GM12865 (cell line): ENCODE data around the gene ZBTB18.

Source experiments
- DNase-seq: peaks from one replicate; pipeline ENCODE4 v3.0.0; 2010; ENCODE audit warnings: low read depth
- H3K4me3 ChIP-seq: 2 replicates; pipeline ENCODE4 v1.5.1; 2011; ENCODE audit warnings: mild to moderate bottlenecking, low read depth, low read length, control low read depth
- TF ChIP-seq, protein P1 (sequence below): IDR thresholded peaks from 2 replicates; pipeline ENCODE4 v1.5.1; 2011; ENCODE audit warnings: low read length, control low read depth, low read depth, inconsistent platforms; ENCODE audit not compliant: insufficient read depth; ENCODE audit errors: missing control alignments

Gene ZBTB18

GRCh38 chr1:244050835-244051444, at the start of gene ZBTB18:
Gene ZBTB18, plus strand, starts transcription at chr1:244051283. Its CDS starts 149 bp downstream, at chr1:244051432.
- H3K4me3 ChIP-seq: peak within 1 kb of the TSS; percentile 67
- TF ChIP-seq, protein P1, sequence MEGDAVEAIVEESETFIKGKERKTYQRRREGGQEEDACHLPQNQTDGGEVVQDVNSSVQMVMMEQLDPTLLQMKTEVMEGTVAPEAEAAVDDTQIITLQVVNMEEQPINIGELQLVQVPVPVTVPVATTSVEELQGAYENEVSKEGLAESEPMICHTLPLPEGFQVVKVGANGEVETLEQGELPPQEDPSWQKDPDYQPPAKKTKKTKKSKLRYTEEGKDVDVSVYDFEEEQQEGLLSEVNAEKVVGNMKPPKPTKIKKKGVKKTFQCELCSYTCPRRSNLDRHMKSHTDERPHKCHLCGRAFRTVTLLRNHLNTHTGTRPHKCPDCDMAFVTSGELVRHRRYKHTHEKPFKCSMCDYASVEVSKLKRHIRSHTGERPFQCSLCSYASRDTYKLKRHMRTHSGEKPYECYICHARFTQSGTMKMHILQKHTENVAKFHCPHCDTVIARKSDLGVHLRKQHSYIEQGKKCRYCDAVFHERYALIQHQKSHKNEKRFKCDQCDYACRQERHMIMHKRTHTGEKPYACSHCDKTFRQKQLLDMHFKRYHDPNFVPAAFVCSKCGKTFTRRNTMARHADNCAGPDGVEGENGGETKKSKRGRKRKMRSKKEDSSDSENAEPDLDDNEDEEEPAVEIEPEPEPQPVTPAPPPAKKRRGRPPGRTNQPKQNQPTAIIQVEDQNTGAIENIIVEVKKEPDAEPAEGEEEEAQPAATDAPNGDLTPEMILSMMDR: no peak
- DNase-seq: no peak

- no peak overlapping the region for H3K4me3 ChIP-seq
- TF ChIP-seq, protein P1: no peak
Observed at GRCh38 chr1:244002721-244003120, 48.4 kb upstream of the ZBTB18 start.

DNA sequence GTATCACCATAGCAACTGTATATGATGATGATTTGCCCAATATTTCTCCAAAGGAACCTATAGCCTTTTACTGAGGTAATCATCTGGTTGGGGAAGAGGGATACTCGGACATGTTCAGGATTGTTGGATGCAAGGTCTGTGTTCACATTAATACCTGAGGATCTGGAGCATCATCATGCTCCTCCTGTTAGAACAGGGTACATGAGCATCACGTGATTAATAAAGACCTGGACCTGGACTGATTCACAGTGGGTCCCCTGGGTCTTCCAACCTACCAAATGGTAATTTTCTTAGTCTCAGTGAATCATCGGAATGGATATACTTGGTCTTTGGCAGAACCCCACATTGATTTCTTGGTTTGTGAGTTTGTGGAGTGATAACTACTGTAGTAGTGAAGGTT, 45.6 kb upstream of the ZBTB18 start:
- TF ChIP-seq, protein P1: no peak
- no peak overlapping the region for H3K4me3 ChIP-seq
- no peak for DNase-seq

More at GRCh38 chr1:244002721-244003120, 48.4 kb upstream of the ZBTB18 start:
- no peak for DNase-seq

DNA sequence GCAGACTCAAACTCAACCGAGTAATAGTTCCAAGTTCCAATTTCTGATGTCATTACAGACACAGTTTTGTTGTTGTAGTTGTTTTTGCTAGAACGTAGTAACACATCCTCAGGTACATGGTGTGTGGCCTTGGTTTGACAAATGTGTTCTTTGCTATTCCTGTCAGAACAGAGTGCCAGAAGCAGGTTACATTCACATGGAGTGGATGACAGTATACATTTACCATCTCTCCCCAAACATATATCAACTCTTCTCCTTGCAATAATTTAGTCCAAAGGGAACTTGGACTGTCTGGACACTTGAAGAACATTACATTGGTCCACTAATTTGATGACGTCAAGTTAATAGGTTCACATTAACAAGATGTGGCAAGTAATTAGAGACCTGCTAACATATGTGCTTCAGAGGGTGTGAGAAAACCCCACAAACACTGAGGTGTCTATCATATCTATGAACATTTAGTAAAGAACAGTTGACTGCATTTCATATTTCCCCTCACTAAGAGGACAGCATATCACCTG, 44.6 kb upstream of the ZBTB18 start:
- no peak overlapping the region for H3K4me3 ChIP-seq
- no peak for DNase-seq
- TF ChIP-seq, protein P1: no peak

DNA sequence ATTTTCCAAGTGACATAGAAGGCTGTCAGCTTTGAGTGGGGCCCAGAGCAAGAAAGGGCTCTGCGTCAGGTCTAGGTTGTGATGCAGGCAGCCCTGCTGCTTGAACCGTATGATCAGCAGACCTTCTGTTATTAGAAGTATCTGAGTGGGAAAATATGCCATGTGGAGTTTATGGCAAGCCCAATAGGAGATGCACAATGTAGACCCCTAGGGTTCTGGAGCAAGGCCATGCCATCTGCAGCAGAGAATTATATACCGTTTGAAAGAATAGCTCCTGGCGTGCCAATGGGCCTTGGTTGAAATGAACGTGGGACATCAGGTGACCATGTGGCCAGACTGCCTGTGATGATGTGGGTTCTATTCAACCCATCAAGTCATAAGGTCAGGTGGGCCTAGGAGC, 44.1 kb upstream of the ZBTB18 start:
- TF ChIP-seq, protein P1: no peak
- H3K4me3 ChIP-seq: no peak overlapping the region
- no peak for DNase-seq

DNA sequence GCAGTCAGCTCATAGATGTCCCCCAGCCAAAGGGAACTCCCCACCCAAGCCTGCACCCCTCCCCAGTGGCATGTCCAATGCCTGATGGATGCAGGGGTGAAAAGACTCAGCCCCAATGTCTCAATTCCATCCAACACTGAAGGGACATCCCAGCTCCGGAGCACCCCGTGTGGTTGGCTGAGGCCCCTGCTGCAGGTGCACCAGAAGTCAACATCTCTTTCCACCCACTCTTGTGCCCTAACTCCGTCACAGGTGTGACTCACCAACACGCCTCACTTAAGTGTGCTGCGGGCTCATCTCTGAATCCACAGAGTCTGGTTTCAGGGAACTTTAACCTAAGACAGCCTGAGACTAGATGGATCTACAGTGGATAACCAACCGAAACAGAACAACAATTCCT, 40.9 kb upstream of the ZBTB18 start:
- no peak overlapping the region for H3K4me3 ChIP-seq
- no peak for DNase-seq
- TF ChIP-seq, protein P1: no peak

DNA sequence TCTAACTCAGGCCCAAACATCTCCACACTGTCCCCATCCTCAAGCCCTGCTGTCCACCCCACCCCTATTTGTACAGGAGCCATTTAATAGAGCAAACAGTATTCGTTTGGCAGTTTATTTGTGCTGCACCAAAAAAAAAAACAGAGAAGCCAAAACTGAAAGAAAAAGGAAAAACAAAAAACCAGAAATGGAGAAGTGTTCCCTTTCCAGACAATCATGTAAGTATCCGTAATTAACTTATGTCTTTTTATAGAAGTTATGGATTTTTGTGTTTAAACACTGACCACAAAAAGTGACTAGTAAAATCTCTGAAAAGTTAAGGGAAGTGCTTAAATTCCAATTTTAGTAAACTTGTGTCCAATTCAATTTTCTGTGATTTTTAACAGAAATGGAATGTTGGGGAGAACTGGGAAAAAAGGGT, 40.4 kb upstream of the ZBTB18 start:
- no peak overlapping the region for H3K4me3 ChIP-seq
- TF ChIP-seq, protein P1: no peak
- no peak for DNase-seq
